Mesenchymal stem cell (in vitro differentiated cells and primary cell): ENCODE results near the gene HNRNPA3.
A peak's percentile ranks its signal among the peaks of the same experiment; 100 is the strongest.

Experiments
- DNase-seq: peaks from one replicate; pipeline ENCODE4 v3.0.0-alpha.2; 2013
- H2AFZ ChIP-seq: one replicate; pipeline ENCODE4 v1.6.1; 2013; ENCODE audit warnings: low read depth, mild to moderate bottlenecking, control low read depth, inconsistent platforms, low read length, moderate library complexity
- H2AK5ac ChIP-seq: 2 replicates; pipeline ENCODE4 v1.6.1; 2013; ENCODE audit warnings: low read length, moderate library complexity, mild to moderate bottlenecking, inconsistent platforms; ENCODE audit not compliant: severe bottlenecking
- H2BK120ac ChIP-seq: one replicate; pipeline ENCODE4 v1.6.1; 2013; ENCODE audit warnings: low read depth, mild to moderate bottlenecking, inconsistent platforms, low read length, moderate library complexity
- H2BK12ac ChIP-seq, 2 experiments: one replicate each; pipeline ENCODE4 v1.6.1; 2013; ENCODE audit warnings: inconsistent platforms in 2 of 2, low read length in 2 of 2, mild to moderate bottlenecking in 2 of 2, moderate library complexity in 2 of 2, control low read depth in 1 of 2
- H2BK15ac ChIP-seq: one replicate; pipeline ENCODE4 v1.6.1; 2013; ENCODE audit warnings: mild to moderate bottlenecking, low read depth, inconsistent platforms; ENCODE audit not compliant: poor library complexity, severe bottlenecking
- H2BK5ac ChIP-seq: 2 replicates; pipeline ENCODE4 v1.6.1; 2013; ENCODE audit warnings: low read depth, mild to moderate bottlenecking, low read length, control low read depth, inconsistent platforms; ENCODE audit not compliant: poor library complexity, severe bottlenecking
- H3K14ac ChIP-seq, 2 experiments: one replicate each; pipeline ENCODE4 v1.6.1; 2013; ENCODE audit warnings: inconsistent platforms in 2 of 2, low read length in 2 of 2, control low read depth in 1 of 2, mild to moderate bottlenecking in 1 of 2, moderate library complexity in 1 of 2
- H3K18ac ChIP-seq, 2 experiments: one replicate each; pipeline ENCODE4 v1.6.1; 2013; ENCODE audit warnings: inconsistent platforms in 2 of 2, low read length in 2 of 2, control low read depth in 1 of 2, low read depth in 1 of 2, mild to moderate bottlenecking in 1 of 2
- H3K23ac ChIP-seq, 2 experiments: one replicate each; pipeline ENCODE4 v1.6.1; 2013; ENCODE audit warnings: inconsistent platforms in 2 of 2, low read length in 2 of 2, mild to moderate bottlenecking in 2 of 2, moderate library complexity in 2 of 2, control low read depth in 1 of 2
- H3K27ac ChIP-seq: 2 replicates; pipeline ENCODE4 v1.5.1; 2013; ENCODE audit warnings: mild to moderate bottlenecking, moderate library complexity, low read length, control low read depth, inconsistent platforms; ENCODE audit not compliant: poor library complexity, severe bottlenecking
- H3K27me3 ChIP-seq, 2 experiments: 2 replicates each; pipeline versions ENCODE4 v1.6.1 to v1.7.0; 2013; ENCODE audit warnings: low read length in 2 of 2, mild to moderate bottlenecking in 2 of 2, moderate library complexity in 2 of 2, control low read depth in 1 of 2, inconsistent platforms in 1 of 2; ENCODE audit not compliant: control insufficient read depth in 1 of 2, insufficient read depth in 1 of 2
- H3K36me3 ChIP-seq, 2 experiments: 2 replicates each; pipeline versions ENCODE4 v1.6.1 to v1.7.0; 2013; ENCODE audit warnings: low read length in 2 of 2, control low read depth in 1 of 2, inconsistent platforms in 1 of 2, low read depth in 1 of 2, mild to moderate bottlenecking in 1 of 2; ENCODE audit not compliant: insufficient read depth in 2 of 2, control insufficient read depth in 1 of 2
- H3K4ac ChIP-seq, 2 experiments: one replicate each; pipeline ENCODE4 v1.6.1; 2013; ENCODE audit warnings: inconsistent platforms in 2 of 2, low read length in 2 of 2, mild to moderate bottlenecking in 2 of 2, moderate library complexity in 2 of 2, control low read depth in 1 of 2, low read depth in 1 of 2
- H3K4me1 ChIP-seq: 2 replicates; pipeline ENCODE4 v1.6.1; 2013; ENCODE audit warnings: low read depth, low read length, control low read depth; ENCODE audit not compliant: control insufficient read depth, insufficient read depth
- H3K4me2 ChIP-seq: 2 replicates; pipeline ENCODE4 v1.6.1; 2013; ENCODE audit warnings: low read length, mild to moderate bottlenecking, inconsistent platforms; ENCODE audit not compliant: poor library complexity, severe bottlenecking
- H3K4me3 ChIP-seq, 2 experiments: 2 replicates each; pipeline versions ENCODE4 v1.5.1 to v1.7.0; 2013; ENCODE audit warnings: low read length in 2 of 2, mild to moderate bottlenecking in 2 of 2, control low read depth in 1 of 2, low read depth in 1 of 2; ENCODE audit not compliant: insufficient read depth in 1 of 2
- H3K79me1 ChIP-seq: replicated peaks from 2 replicates; pipeline ENCODE4 v1.6.1; 2013; ENCODE audit warnings: mild to moderate bottlenecking, control low read depth, low read length, inconsistent platforms; ENCODE audit not compliant: poor library complexity, severe bottlenecking
- H3K9ac ChIP-seq: 2 replicates; pipeline ENCODE4 v1.7.0; 2013; ENCODE audit warnings: mild to moderate bottlenecking, low read length, moderate library complexity
- H3K9me3 ChIP-seq: 2 replicates; pipeline ENCODE4 v1.7.0; 2013; ENCODE audit warnings: mild to moderate bottlenecking, low read length; ENCODE audit not compliant: control insufficient read depth
- H4K8ac ChIP-seq: one replicate; pipeline ENCODE4 v1.6.1; 2013; ENCODE audit warnings: inconsistent platforms, mild to moderate bottlenecking, low read length, moderate library complexity
- H4K91ac ChIP-seq: one replicate; pipeline ENCODE4 v1.6.1; 2013; ENCODE audit warnings: mild to moderate bottlenecking, low read length, inconsistent platforms
- WGBS: methylation state at CpG from one replicate; pipeline ENCODE4 v1.1.7; 2013; ENCODE audit warnings: mixed read lengths; 5-methylcytosine and 5-hydroxymethylcytosine counted together

The HNRNPA3 gene

DNA sequence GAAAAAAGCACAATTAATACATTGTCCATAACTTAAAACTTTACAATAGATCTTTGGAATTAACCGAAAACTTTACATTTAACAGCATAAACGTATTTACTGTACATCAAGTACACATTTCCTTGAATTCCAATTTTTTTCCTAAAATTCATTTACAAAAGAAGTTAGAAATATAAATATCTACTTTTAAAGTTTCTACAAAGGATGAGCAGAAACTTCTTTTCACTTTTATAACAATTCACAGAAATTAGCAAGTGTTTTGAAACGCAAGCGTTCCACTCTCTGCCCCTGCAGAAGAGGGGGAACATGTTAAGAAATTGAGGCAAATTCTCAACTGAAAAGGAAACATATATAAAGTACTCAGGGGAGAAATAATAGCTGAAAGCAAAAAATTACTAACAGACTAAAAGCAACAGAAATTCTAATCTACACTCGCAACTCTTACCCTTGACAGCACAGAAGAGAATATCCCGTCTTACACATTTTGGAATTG, 50.4 kb downstream of the HNRNPA3 start:
- Histone ChIP-seq H2AK5ac (no peak overlapping the region), H3K14ac (no peak overlapping the region), H3K4me2 (peak overlapping the region; percentile 31), H2BK15ac (no peak overlapping the region), H2BK12ac (no peak overlapping the region), H3K79me1 (peaks cover 1% of the 10 kb centered on the region), H3K18ac (no peak overlapping the region), H3K27me3 (no peaks in the 10 kb centered on the region), H2BK120ac (no peak overlapping the region), H3K4ac (no peak overlapping the region), H2AFZ (no peak overlapping the region), H3K36me3 (peaks cover 3 to 14% of the 10 kb centered on the region in 2 experiments), H3K9ac (peak overlapping the region; percentile 98), H3K9me3 (no peaks in the 10 kb centered on the region), H2BK5ac (no peak overlapping the region), H3K23ac (no peak overlapping the region), H3K4me3 (peak overlapping the region; percentile 88 to 96), H4K91ac (no peak overlapping the region), H4K8ac (no peak overlapping the region), H3K4me1 (peaks cover 5% of the 10 kb centered on the region), H3K27ac (peak overlapping the region; percentile 90)
- WGBS = 17% methylated on average over 4 of the region's 6 CpGs
- DNase-seq = peak; percentile 12

DNA sequence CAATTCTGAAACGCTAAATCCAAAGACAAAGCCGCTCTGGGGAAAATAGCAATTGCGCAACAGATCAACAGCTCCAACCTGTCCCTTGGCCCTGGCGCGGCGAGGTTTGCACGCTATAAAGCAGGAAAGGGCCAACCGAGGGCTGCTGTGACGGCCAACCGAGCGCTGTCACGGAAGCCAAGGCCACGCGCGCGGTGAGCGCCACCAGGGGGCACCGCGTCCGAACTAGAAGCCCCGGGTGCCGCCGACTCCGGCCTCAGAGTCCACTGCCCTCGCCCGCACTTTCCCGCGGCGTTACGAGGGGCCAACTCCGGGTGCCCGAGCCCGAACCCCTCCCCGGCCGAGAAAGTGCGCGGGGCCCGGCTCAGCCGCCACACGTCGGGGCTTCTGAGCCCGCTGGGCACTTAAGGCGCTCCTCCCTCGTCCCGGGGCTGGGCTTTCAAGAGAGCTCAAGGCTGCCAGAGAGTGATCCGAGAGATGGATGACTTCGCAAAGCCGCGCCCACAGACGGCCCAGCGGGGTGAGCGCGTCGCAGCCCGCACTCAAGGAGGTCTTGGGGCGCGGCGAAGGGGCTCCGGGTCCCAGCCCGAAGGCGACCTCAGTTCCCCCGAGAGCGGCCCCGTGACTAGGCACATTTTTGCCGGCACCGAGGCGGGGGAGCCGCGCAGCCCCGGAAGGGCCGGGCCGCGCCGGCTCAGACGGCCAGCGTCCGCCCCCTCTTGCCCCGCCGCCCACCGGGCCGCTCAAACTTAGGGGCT, 51.0 kb downstream of the HNRNPA3 start:
- peak overlapping the region; percentile 72 for H3K4me2 ChIP-seq
- H3K27ac ChIP-seq = peak overlapping the region; percentile 91
- peak overlapping the region; percentile 98 to 99 for H3K4ac ChIP-seq
- no peaks in the 10 kb centered on the region for H3K27me3 ChIP-seq
- H3K9ac ChIP-seq = peak overlapping the region; percentile 98
- H3K36me3 ChIP-seq = peaks cover 3 to 8% of the 10 kb centered on the region in 2 experiments
- no peak overlapping the region for H2AFZ ChIP-seq
- peak overlapping the region; percentile 74 to 98 for H3K14ac ChIP-seq
- H2BK15ac ChIP-seq = peak overlapping the region; percentile 100
- peak overlapping the region; percentile 88 to 96 for H3K4me3 ChIP-seq
- no peak overlapping the region for H2AK5ac ChIP-seq
- H2BK12ac ChIP-seq = peak overlapping the region in 1 of 2 experiments; percentile 64
- peak overlapping the region; percentile 98 for H2BK120ac ChIP-seq
- under 1% methylated on average over 62 of the region's 81 CpGs for WGBS
- peak overlapping the region; percentile 99 to 100 for H3K18ac ChIP-seq
- peak; percentile 99 for DNase-seq
- peak overlapping the region; percentile 99 for H4K91ac ChIP-seq
- H4K8ac ChIP-seq = peak overlapping the region; percentile 96
- H2BK5ac ChIP-seq = peak overlapping the region; percentile 99
- no peaks in the 10 kb centered on the region for H3K9me3 ChIP-seq
- H3K79me1 ChIP-seq = peaks cover 1% of the 10 kb centered on the region
- H3K23ac ChIP-seq = peak overlapping the region in 1 of 2 experiments; percentile 79
- peaks cover 5% of the 10 kb centered on the region for H3K4me1 ChIP-seq

DNA sequence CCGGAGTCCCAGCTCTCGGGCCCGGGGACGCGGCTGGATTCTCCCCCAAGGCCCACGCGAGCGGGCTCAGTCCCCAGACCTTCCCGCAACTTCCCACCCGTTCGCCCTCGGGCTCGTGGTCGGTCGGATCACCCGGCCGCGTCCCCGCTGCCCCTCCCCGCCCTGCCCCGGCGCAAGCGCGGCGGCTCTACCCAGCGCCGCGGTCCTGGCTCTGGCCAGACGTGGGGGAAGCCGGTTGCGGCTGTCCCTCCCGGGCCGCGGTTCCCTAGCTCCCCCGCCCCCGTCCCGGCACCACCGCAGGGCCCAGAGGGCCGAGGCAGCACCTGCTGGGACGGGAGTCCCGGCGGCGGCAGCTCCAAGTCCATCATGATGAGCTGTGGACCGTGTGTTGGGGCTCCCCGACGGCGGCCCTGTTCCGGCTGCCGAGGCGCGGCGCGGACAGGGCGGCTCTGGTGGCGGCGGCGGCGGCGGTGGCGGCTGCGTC, 51.7 kb downstream of the HNRNPA3 start:
- no peaks in the 10 kb centered on the region for H3K9me3 ChIP-seq
- H3K4me2 ChIP-seq = peak overlapping the region; percentile 72
- H3K27ac ChIP-seq = peak overlapping the region; percentile 91
- peaks cover 0 to 2% of the 10 kb centered on the region in 2 experiments for H3K36me3 ChIP-seq
- H4K91ac ChIP-seq = peak overlapping the region; percentile 99
- H3K18ac ChIP-seq = peak overlapping the region; percentile 99 to 100
- DNase-seq = no peak
- peak overlapping the region; percentile 88 to 96 for H3K4me3 ChIP-seq
- H3K9ac ChIP-seq = peak overlapping the region; percentile 98
- peak overlapping the region; percentile 92 to 98 for H3K14ac ChIP-seq
- peak overlapping the region; percentile 98 for H2BK120ac ChIP-seq
- H3K4me1 ChIP-seq = peaks cover 5% of the 10 kb centered on the region
- peak overlapping the region; percentile 66 to 92 for H2BK12ac ChIP-seq
- peaks cover 1% of the 10 kb centered on the region for H3K79me1 ChIP-seq
- WGBS = under 1% methylated on average over 58 of the region's 61 CpGs
- peak overlapping the region; percentile 99 for H2BK5ac ChIP-seq
- peak overlapping the region; percentile 100 for H2BK15ac ChIP-seq
- H3K4ac ChIP-seq = peak overlapping the region; percentile 98 to 99
- H3K23ac ChIP-seq = peak overlapping the region; percentile 79 to 99
- H4K8ac ChIP-seq = peak overlapping the region; percentile 96
- no peak overlapping the region for H2AFZ ChIP-seq
- no peak overlapping the region for H2AK5ac ChIP-seq
- H3K27me3 ChIP-seq = no peaks in the 10 kb centered on the region
